GM18511 (cell line): ENCODE data around the gene PARK7.
A peak's percentile ranks its signal among the peaks of the same experiment; 100 is the strongest.

Experiments
- ATAC-seq: cut with Tn5 transposase; IDR thresholded peaks from one replicate; pipeline ENCODE4 v1.9.1; 2021; ENCODE audit warnings: mild to moderate bottlenecking, moderate library complexity; ENCODE audit not compliant: unreplicated experiment

Gene PARK7

GRCh38 chr1:8021676-8022266 lies 60.3 kb downstream of the PARK7 start:
- ATAC-seq: no peak

DNA sequence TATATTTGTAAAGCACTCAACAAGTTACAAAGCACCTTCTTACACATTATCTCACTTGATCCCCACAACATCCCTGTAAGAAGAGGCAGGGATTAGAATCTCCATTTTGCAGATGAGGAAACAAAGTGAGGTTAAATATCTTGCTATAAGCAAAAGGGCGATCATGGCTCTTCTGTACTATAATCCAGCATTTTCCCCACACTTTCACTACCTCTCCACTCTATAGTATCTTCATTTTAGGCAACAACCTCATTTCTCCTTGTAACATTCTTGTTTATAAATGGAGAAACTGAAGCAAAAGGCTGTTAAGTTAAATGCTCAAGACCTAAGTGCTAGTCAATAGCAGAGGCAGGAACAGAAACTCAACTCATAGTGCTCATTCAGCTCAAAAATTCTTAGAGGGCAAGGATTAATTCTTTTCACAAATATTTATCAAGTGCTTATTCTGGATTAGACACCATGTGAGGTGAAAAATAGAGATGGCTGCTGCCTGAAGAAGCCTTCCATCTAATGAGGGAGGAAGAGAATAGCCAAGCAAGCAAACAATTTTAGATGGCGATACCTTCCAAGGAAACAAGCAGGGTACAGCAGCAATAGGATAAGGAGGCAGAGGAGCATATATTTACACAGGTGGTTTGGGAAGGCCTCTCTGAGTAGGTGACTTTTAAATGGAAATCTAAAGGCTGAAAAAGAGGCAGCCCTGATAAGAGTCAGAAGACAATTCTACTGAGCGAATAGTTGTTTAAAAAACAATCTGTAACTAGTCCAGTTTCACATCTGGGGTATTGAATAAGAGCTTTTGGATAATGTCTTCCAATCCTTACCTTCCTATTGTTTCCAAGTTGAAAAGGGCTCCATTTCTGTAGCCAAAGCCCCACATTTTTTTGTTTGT lies 61.1 kb downstream of the PARK7 start:
- no peak for ATAC-seq

DNA sequence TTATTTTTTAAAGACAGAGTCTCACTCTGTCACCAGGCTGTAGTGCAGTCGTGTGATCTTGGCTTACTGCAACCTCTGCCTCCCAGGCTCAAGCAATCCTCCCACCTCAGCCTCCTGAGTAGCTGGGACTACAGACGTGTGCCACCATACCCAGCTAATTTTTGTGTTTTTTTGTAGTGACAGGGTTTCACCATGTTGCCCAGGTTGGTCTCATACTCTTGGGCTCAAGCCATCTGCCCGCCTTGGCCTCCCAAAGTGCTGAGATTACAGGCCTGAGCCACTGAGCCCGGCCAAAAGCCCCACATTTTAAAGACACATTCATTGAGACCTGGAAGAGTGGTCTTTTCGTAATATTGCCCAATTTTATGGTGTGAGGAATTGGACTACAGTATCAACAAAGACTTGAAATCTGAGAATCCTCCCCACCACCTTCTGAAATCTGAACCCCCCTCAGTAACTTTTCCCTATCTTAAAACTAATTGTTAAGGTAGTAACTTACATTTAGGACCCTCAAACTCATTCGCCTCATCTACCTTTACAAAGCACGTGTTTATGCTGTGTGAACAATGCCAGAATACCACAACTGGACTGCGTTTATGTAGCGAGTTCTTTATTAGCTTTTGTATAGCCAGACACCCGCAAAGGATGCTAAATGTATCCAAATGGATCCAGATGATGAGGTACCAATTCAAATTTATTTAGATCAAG lies 61.9 kb downstream of the PARK7 start:
- no peak for ATAC-seq

- ATAC-seq: no peak
Measured at GRCh38 chr1:8023995-8024313, 62.4 kb downstream of the PARK7 start.

DNA sequence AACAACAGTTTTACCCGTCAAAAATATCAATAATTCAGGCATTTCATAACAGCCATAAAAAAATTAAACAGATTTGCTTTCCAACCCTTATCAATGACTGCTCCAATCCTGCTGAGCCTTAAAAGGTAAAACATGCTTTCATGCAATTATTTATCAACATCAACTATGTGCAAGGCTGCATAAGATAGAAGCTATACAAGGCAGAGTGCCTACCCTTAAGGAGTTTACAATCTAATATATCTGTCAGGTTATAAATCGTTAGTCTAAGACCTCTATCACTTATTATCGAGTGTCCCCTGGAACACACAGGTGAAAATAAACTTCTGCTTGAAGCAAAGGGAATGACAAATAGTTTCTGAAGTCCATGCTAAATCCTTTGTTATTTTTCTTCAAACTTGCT lies 62.8 kb downstream of the PARK7 start:
- no peak for ATAC-seq

- ATAC-seq: no peak
Measured at GRCh38 chr1:8025061-8025670, 63.7 kb downstream of the PARK7 start.

- ATAC-seq: peak; percentile 30
Measured at GRCh38 chr1:8025671-8026144, 64.2 kb downstream of the PARK7 start.

DNA sequence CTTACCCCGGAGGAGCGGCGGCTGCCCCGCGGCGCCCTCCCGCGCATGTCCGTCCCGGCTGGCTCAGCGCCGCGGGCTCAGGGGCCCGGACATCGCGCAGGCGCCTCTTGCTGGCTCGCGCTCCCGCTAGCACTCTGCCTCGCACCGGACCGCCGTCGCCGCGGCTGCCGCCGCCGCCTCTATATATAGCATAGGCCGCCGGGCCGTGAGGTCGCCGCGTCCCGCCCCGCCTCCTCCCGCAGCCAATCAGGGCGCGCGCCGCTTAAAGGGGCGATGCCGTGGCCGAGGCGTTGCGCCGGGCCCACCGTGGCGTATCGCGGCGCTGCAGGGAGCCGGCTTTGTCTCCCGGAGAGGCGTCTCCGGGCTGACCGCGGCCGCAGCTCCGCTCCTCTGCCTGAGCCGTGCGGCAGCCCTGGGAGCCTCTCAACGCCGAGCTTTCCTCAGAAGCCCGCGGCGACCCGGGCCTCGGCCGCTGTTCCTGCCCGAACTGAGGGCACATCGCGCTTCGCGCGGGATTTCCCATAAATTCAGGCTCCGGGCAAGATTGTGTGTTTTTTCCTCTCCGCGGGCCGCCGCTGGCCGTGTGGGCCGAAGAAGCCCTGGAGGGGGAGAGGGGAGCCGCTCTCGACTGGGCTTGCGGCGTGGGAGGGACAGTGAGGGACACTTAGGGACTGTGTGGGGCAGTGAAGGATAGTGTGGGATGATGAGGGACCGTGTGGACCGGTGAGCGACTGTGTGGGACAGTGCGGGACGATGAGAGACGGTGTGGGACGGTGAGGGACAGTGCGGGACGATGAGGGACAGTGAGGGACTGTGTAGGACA lies 64.9 kb downstream of the PARK7 start, which contains the start of gene ERRFI1:
Gene ERRFI1 (minus strand): TSS at position 157 of the 823 bp plus-strand sequence. CDS start 10,690 bp downstream, outside the sequence.
- peak; percentile 90 for ATAC-seq

DNA sequence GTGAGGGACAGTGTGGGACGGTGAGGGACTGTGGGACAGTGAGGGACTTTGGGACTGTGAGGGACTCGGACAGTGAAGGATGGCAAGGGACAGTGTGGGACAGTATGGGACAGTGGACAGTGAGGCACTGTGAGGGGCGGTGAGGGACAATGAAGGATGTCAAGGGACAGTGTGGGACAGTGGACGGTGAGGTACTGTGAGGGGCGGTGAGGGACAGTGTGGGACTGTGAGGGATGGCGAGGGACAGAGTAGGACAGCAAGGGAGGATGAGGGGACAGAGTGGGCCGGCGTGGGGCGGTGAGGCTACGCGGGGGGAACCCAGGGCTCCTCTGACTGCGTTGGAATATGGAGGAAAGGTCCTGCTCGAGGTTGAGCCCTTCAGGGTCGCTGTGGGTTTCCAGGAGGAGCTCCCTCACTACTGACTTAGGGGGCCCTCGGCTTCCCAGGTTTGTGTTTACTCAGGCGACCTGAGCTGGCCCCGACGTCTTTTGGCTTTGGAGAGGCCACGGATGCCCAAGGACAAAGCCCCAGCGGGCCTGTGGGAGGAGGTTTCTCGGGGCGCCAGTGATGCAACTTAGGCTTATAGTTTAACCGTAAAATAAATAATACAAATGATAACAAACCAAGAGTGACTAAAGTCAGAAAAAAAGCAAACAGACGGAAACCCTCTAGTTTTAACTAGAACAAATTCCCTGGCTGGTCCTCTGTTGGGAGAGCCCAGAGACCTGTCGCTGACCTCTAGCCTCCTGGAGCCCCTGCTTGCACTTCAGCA lies 65.7 kb downstream of the PARK7 start:
- no peak for ATAC-seq

DNA sequence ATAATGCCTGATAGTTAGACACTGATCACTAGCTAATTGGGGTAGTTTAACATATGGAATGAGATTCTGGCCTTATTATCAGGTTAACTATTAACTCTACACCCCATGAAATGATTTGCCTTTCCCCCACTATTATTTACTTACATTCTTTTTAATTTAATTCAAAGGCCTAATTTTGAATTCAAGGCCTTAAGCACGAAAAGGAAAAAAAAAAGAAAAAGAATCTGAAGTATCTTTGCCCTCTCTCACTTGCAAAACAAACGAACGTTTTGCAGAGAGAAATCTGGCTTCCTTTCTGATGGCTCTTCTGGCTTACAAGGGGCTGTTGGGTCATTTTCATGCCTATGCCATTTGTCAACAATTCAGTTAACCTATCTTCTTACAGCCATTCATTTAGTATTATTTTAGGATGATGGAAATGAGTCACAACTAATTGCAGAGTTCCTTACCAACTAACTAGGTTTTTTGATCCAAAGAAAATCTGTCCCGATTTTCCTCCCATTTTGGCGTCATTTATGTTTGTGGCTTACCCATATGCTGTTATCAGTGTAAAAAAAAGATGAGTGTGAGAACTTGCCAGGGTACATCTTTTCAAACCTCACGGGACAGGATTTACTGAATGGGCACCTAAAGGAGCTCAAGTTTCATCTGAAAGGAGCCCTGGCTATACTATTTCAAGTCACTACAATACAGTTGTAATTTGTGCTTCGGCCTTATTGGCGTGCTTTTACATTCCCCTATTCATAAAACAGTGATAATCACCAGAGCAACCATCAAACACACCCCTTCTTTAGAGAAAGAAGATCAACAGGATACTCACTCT lies 66.4 kb downstream of the PARK7 start:
- no peak for ATAC-seq

- no peak for ATAC-seq
Measured at GRCh38 chr1:8028571-8028910, 67.0 kb downstream of the PARK7 start.

DNA sequence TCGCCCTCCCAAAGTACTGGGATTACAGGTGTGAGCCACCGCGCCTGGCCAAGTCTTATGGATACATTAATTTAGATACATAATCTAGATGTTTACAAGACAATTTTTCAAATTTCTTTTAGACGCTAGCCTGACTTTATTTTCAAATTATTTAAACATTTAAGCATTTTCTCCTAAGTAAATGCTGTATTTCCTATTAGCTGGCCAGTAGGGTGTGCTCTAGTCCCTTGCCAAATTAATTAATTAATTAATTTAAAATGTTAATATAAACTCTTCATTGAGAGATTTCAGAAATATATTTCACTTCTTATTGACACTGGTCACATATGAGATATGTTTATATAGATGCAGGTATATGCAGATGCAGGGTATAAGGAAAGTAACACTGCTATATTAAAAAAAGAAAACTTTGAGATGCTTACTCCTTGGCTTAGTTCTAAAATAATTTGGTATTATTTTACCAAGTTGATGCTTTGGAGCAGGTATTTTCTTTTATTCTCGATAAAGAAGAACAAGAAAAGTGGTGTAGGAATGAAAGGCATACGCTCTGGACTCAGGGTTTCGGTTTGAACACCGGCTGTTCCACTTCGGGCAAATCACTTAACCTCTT lies 69.8 kb downstream of the PARK7 start:
- no peak for ATAC-seq

DNA sequence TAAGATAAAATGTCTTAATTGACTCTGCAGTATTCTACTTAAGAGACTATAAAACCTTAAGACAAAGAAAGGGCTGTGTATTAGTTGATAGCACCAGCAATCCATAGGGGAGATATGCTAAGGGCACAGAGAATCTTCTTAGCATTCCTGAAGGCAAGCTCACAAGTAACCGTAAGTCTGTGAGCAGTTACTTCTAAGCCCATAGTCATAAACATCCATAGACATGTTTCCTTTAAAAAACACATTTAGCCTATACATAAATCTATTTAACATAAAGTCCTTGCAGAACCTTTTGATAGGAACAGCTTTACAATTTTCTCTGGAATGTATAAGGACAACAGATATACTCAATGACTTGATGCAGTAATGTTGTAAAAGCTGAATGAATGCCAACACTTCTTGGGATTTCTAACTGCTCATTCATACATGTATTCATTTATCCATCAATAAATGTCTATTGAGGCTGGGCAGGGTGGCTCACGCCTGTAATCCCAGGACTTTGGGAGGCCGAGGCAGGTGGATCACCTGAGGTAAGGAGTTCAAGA lies 70.9 kb downstream of the PARK7 start:
- no peak for ATAC-seq

DNA sequence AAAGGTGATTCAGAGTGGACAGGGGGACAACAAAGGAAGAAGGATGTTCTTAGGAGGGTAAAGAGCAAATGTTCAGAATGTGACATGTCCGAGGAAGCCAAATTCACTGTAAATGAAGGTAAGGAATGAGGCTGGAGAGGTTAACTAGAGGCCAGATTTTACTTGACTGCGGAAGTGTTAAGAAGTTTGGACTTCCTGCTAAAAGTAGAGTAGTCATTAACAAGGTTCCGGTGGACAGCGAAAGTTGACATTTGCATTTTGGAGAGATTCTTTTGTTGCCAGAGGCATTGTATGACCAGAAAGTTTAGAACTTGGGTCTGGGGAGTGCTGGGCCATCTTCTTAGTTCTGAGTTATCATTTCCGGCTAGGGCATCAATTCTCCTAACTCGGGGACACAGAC lies 71.8 kb downstream of the PARK7 start:
- ATAC-seq: no peak
